ENCODE data around the gene JAM2. TPM values are rescaled to one million over a fixed set of nuclear protein-coding genes. Genes with fewer than 3 reads are reported as not detected.
"Not testable (repeated sequence)": the region's sequence is repeated elsewhere in the genome, so short reads cannot be mapped to it uniquely, and the experiment has no call there.

The JAM2 gene
- total RNA-seq, 4 donors from 2014 or later: 2.0 to 7.6 (median 4.7) TPM

DNA sequence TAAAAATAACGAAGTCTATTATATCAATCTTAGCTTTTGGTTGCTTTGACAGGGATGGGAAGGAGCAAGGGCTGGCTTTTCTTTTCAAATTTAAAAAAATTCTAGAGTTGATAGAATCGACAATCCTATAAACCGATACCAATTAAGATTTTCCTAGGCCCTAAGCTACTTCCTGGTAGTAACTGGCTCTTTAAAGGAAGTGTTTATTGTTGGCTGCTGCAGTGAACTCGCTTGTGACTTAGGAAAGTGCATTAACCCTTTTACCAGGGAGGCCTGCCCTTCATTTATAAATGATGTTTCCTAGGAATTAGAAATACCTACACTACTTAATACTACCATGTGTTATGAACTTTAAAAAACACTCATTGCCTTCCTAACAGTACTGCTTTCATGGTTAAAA, 62.5 kb downstream of the JAM2 start:
- Histone ChIP-seq H3K4me3 (no peak overlapping the region), H3K27me3 (no peaks in the 10 kb centered on the region), H3K4me1 (no peaks in the 10 kb centered on the region), H3K9me3 (no peaks in the 10 kb centered on the region), H3K27ac (no peak overlapping the region), H3K36me3 (peaks cover 5% of the 10 kb centered on the region)
- 75% methylated on average over 4 of the region's 4 CpGs for WGBS
- no peak for DNase-seq (ENCODE audit: low spot score in 2 of 2)
- TF ChIP-seq POLR2AphosphoS5 (IDR thresholded peaks at IDR 0.05) (no peak), EP300 (IDR thresholded peaks at IDR 0.05) (no peak), POLR2A (IDR thresholded peaks at IDR 0.05) (no peak)
- TF ChIP-seq, protein P1, sequence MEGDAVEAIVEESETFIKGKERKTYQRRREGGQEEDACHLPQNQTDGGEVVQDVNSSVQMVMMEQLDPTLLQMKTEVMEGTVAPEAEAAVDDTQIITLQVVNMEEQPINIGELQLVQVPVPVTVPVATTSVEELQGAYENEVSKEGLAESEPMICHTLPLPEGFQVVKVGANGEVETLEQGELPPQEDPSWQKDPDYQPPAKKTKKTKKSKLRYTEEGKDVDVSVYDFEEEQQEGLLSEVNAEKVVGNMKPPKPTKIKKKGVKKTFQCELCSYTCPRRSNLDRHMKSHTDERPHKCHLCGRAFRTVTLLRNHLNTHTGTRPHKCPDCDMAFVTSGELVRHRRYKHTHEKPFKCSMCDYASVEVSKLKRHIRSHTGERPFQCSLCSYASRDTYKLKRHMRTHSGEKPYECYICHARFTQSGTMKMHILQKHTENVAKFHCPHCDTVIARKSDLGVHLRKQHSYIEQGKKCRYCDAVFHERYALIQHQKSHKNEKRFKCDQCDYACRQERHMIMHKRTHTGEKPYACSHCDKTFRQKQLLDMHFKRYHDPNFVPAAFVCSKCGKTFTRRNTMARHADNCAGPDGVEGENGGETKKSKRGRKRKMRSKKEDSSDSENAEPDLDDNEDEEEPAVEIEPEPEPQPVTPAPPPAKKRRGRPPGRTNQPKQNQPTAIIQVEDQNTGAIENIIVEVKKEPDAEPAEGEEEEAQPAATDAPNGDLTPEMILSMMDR (IDR thresholded peaks at IDR 0.05): no peak

DNA sequence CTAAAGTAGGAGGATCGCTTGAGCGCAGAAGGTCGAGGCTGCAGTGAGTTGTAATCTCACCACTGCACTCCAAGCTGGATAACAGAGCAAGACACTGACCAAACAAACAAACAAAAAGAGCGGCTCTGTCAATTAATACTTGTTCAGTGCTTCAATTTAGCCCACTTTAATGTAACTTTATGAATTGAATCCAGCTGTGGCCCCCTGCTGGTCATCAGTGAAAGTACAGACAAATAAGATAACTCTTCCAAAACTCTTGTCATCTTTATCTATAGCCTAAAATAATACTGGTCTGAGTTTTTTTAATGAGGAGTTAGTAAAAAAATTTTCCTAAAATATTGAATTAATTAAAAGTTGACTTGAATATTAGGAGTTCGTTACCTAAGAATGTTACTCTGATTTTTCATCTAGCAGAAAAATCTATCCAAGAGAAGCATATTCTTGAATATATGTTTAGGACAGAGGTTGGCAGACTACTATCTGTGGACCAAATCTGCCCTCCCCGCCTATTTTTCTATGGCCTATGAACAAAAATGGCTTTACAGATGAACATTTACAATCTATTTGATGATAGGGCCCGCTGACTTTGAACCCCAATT, 69.5 kb downstream of the JAM2 start:
- Histone ChIP-seq H3K36me3 (peaks cover 11% of the 10 kb centered on the region), H3K9me3 (no peaks in the 10 kb centered on the region), H3K4me1 (no peaks in the 10 kb centered on the region), H3K27ac (no peak overlapping the region), H3K27me3 (no peaks in the 10 kb centered on the region), H3K4me3 (no peak overlapping the region)
- TF ChIP-seq POLR2AphosphoS5 (IDR thresholded peaks at IDR 0.05) (no peak), POLR2A (IDR thresholded peaks at IDR 0.05) (no peak)
- TF ChIP-seq, protein P1 (IDR thresholded peaks at IDR 0.05): peak; percentile 75 to 77
- DNase-seq (ENCODE audit: low spot score in 2 of 2): no peak
- WGBS: 65% methylated on average over 7 of the region's 7 CpGs

DNA sequence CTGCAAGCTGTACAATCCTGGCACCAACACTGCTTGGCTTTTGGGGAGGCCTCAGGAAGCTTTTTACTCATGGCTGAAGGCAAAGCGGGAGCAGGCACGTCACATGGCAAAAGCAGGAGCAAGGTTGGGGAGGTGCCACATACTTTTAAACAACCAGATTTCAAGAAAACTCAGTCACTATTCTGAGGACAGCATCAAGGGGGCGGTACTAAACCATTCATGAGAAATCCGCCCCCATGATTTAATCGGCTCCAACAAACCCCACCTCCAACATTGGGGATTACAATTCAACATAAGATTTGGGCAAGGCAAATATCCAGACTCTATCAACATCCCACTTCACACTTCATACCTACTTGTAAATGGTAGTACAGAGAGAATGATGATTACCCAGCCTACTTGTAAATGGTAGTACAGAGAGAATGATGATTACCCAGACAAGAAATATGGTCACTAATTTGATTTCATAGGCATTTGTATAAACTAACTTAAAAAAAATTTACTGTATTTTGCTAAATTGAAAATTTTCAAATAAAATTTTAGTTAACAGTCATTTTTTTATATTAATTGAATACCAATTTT, 70.7 kb downstream of the JAM2 start:
- WGBS: 84% methylated on average over 5 of the region's 5 CpGs
- H3K4me1 ChIP-seq: no peaks in the 10 kb centered on the region
- no peak overlapping the region for H3K4me3 ChIP-seq
- DNase-seq (ENCODE audit: low spot score in 2 of 2): no peak
- no peak overlapping the region for H3K27ac ChIP-seq
- H3K9me3 ChIP-seq: no peaks in the 10 kb centered on the region
- TF ChIP-seq, protein P1 (IDR thresholded peaks at IDR 0.05): no peak
- TF ChIP-seq POLR2A (IDR thresholded peaks at IDR 0.05) (no peak), POLR2AphosphoS5 (IDR thresholded peaks at IDR 0.05) (no peak), EP300 (IDR thresholded peaks at IDR 0.05) (no peak)
- no peaks in the 10 kb centered on the region for H3K27me3 ChIP-seq
- peaks cover 16% of the 10 kb centered on the region for H3K36me3 ChIP-seq

DNA sequence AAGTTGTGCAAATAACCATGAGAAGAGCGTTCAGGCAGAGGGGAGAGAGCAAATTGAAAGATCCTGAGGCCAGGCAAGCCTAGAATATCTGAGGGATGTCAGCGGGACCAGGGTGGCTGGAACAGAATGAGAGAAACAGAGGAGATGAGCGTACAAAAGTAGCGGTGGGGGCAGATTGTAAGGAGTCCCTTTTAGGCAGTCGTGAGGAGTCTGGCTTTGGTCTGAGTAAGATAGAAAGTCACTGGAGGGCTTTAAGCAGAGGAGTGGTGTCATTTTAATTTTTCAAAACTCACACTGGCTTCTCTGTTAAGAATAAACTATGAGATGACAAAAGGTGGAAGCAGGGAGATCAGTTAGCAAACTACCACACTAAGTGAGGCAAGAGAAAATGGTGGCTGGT, 71.5 kb downstream of the JAM2 start:
- Histone ChIP-seq H3K27ac (no peak overlapping the region), H3K27me3 (no peaks in the 10 kb centered on the region), H3K4me3 (no peak overlapping the region), H3K36me3 (peaks cover 24% of the 10 kb centered on the region), H3K9me3 (no peaks in the 10 kb centered on the region), H3K4me1 (no peaks in the 10 kb centered on the region)
- WGBS: 93% methylated on average over 5 of the region's 5 CpGs
- no peak for DNase-seq (ENCODE audit: low spot score in 2 of 2)
- no peak for TF ChIP-seq POLR2AphosphoS5 (IDR thresholded peaks at IDR 0.05)
- TF ChIP-seq POLR2A (IDR thresholded peaks at IDR 0.05): no peak
- no peak for TF ChIP-seq EP300 (IDR thresholded peaks at IDR 0.05)
- TF ChIP-seq, protein P1 (IDR thresholded peaks at IDR 0.05): no peak

DNA sequence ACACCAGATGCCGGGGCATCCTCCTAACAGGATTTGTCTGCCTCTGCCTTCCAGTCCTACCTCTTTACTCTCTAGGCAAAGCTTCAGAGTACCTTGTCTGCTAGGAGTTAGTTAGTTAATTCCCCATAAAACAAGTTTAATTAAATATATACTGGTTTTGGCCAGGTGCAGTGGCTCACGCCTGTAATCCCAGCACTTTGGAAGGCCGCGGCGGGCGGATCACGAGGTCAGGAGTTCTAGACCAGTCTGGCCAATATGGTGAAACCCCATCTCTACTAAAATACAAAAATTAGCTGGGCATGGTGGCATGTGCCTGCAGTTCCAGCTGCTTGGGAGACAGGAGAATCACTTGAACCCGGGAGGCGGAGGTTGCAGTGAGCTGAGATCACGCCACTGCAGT, 75.0 kb downstream of the JAM2 start:
- H3K27ac ChIP-seq; H3K4me3 ChIP-seq; H3K27me3 ChIP-seq; H3K9me3 ChIP-seq; DNase-seq (ENCODE audit: low spot score in 2 of 2); H3K4me1 ChIP-seq: not testable (repeated sequence)
- 97% methylated on average over 10 of the region's 10 CpGs for WGBS
- H3K36me3 ChIP-seq: peaks cover 28% of the 10 kb centered on the region
